ENCODE results near the gene ELAVL3.
A peak's percentile ranks its signal among the peaks of the same experiment; 100 is the strongest.

Gene ELAVL3
- 0 to 0.15 (median 0.06) reads per million in 4 donors for total RNA-seq

DNA sequence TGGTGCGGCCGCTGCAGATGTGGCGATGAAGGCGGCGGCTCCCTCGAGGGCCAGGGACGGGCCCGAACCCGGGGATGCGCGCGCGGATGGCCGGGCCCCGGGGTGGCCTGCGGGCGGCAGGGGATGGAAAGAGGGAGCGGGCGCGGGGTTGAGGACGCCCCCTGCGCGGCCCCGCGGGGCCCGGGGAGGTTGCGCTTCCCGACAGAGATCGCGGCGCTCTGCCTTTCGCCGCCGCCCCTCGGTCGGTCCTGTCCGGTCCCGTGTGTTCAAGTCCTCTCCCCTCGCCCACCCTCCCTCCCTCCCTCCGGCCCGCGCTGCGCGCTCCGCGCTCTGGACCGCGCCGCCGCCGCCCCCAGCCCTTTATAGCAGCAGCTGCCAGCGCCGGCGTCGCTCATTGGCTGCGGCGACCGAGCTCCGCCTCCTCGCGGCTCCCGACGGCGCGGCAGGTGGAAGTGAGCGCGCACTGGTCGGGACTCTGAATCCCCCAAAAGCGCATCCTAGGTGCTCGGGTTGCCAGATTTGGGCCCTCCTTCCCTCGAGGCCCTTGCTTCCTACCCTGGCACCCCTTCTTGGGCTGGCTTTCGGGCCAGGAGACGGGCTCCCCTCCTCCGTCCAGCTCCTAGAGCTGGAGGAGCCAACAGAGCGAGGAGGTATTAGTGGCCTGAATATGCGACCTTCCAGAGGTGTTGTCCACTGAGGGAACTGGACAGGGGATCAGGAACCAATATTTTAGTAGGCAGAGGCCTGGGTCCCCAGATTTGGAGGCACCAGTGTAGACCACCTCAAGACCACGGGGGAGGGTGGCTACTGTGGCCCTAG is at the start of gene ELAVL3:
Gene ELAVL3, minus strand, starts transcription at position 332 of the 819 bp plus-strand sequence. CDS start 438 bp downstream, outside the sequence.
- no peak for DNase-seq

DNA sequence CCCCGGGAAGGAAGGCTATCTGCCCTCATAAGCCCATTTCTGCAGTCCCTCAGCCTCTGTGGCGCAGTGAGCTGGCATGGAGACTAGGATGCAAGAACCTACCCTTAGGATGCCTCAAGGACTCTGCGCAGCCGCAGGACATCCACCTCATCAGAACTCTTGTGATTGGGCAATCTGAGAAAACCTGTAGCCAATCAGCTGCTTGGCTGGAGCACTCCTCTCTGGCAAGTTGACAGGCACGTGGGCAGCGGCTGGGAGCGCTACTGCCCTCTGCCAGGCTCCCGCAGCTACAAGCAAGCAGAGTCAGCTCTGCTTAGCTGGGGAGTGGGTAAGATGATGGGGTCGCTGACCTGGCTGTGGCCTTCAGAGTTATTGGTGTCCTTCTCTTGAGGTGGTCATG is 49.6 kb upstream of the ELAVL3 start:
- DNase-seq = peak in 1 of 5 donors; percentile 53

DNA sequence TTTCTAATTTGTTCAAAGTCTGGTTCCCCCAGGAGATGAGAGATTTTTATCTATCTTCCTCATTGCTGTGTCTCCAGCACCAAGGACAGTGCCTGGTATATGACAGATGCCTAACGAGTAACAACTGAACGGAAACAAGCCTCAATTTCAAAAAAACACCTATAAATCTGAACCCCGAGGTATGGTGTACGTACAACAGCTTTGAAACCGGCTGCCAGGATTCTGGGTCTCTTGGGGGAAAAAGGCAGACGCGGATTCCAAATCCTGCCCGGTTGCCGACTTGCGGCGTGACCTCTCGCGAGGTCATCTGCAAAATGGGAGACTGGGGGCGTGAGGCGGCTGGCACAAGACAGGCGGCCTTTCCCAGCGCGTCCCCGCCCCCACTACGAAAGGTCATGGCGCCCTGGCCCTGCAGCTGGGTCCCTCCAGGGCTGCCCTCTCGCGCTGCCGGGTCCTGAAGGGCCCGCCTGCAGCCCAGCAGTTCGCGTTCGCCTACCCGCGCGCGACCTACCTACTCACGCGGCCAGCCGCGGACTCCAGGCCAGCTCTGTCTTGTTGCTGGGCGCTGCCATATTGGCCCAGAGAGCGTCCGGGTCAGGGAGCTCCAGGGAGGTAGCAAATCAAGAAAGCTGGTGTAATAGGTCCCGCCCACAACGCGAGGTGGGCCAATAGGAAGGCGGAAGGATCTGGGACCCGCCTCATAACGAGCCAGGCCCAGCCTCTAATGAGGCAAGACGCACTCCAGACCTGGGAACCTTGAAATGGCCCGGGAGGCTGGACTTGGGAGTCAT is 47.9 kb upstream of the ELAVL3 start, which contains the start of gene ECSIT:
Gene ECSIT, minus strand, starts transcription at position 584 of the 791 bp plus-strand sequence. CDS start 9,964 bp downstream, outside the sequence.
- DNase-seq = peak; percentile 77 to 96 (median 87)

GRCh38 chr19:11519138-11519537 is 38.3 kb upstream of the ELAVL3 start:
- DNase-seq = no peak

DNA sequence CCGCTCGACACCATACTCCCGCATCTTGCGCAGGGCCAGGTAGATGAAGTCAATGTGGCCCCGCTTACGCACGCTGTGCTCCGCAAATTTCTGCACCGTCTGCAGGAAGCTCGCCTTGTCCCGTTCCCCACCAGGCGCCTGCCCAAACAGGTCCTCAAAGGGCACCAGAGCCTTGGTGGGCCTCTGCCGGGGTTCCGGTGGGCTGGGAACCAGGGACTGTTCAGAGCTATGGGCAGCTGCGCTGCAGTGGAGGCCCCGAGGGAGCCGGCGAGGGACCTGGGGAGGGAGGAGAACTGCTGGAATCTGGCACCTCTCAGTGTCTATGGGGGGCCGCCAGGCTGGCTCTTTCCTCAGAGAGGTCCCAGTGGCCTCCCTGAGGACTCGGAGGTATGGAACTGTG is 33.1 kb upstream of the ELAVL3 start:
- DNase-seq = no peak

DNA sequence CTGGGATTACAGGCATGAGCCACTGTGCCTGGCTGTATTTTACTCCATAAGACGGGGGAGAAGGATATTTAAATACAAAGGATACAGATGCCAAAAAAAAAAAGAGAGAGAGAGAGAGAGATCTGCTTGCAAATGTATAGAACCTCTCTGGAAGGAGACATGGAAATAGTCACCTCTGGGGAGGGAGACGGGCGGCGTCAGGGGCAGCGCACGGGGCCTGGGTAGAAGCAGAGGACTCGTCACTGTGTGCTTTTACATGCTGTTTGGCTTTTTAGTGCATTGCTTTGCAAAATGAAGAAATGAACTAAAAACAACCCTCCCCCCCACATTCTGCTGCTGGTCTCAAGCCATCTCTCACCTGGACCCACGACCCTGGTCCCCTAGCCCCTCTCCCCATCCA is 29.6 kb upstream of the ELAVL3 start:
- DNase-seq = no peak

GRCh38 chr19:11507370-11508078 is 26.7 kb upstream of the ELAVL3 start:
- no peak for DNase-seq

GRCh38 chr19:11506967-11507366 is 26.1 kb upstream of the ELAVL3 start:
- DNase-seq = no peak

- no peak for DNase-seq
Observed at GRCh38 chr19:11506101-11506555, 25.3 kb upstream of the ELAVL3 start.

DNA sequence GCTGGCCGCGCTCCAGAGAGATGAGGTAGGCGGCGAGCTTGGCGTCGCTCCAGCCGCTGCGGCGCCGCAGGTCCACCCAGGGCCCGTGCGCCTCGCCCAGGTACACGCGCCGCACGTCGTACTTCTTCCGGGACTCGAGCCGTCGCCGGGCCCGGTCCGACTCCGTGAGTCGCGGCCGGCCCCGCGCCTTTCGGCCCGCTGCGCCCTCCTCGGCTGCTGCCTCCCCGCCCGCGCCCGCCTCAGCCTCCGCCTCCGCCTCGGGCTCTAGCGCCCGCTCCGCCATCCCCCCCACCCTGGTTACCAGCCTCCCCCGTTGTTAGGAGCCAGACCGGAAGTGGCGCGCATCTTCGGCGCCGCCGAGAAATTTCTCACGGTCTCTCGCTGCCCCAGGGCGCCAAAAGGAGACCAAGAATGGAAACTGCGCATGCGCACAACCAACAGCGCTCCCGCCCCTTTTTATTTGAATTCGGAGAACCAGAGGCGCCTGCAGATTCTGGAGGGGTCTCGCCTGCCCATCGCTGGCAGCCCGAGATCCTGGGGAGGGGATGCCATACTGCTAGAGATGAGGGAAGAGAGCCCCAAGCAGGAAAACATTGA is 24.8 kb upstream of the ELAVL3 start, which contains the start of gene ZNF653:
Gene ZNF653, minus strand, starts transcription at position 336 of the 597 bp plus-strand sequence. Its CDS starts 53 bp downstream, at position 283.
- peak; percentile 88 to 95 (median 91) for DNase-seq

DNA sequence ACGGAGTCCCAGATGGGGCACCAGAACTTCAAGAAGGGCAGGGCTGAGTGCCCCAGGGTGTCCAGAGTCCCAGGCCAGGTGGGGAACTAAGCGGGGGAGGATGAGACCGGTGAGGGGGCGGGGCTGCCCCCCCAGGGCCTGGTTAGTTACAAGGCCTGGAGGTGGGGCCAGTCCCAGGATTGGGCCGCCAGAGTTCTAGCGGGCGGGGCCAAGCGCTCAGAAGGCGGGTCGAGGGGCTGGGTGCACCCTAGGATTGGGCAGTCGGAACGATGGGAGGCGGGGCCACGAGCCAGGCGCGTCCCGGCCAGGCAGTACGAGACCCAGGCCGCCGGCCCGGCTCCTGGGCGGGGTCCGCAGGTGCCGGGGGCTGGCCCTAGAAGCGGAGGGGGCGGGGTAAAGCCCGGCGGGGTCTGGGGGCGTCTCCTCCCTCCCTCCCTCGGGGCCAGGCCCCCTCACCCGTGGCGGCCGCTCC is 24.2 kb upstream of the ELAVL3 start:
- peak; percentile 93 to 96 (median 94) for DNase-seq

DNA sequence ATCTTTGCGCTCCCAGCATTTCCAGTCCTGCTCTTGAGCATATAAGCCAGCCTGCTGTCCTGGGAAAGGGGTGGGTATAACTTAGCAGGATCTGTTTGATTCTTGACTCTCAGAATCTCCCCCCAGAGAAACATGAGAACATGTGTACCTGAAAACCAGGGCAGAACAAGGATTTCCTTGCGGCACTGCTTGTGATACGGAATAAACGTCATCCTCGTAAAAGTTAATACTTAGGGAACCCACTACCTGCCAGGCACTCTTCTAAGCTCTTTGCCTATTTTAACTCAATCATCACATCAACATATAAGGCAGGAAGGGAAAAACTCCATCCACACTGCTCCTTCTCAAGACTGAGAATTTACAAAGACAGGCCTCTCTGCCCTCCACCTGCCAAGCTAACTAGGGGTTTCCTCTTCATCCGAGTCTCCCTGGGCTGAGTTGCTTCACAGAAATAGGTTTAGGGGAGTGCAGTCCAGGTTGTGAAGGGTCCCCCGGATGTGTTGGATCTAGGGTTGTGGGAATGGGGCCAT is 23.7 kb upstream of the ELAVL3 start:
- no peak for DNase-seq

- DNase-seq = no peak
Observed at GRCh38 chr19:11499890-11500420, 19.1 kb upstream of the ELAVL3 start.

GRCh38 chr19:11499220-11499726 is 18.4 kb upstream of the ELAVL3 start:
- DNase-seq = no peak

- DNase-seq = peak in 4 of 5 donors; percentile 45 to 59 (median 50)
Observed at GRCh38 chr19:11496391-11497163, 15.7 kb upstream of the ELAVL3 start.

DNA sequence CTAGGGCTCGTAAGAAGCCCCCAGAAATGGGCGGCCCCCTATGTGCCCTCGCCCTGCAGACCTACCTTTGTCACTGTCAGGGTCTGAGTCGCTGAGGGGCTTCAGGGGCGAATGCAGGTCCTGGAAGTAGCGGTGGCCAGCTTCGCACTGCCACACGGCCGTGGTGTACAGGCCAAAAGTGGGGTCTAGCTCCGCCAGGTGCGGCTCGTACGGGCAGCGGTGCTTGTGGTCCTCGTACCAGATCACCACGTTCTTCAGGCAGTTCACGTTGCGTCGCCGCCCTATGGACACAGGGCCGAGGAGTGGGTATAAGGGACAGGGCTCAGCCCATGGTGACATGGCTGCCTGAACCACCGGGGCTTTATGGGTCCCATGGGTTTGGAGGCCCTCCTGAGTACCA is 15.0 kb upstream of the ELAVL3 start:
- DNase-seq = no peak

GRCh38 chr19:11495481-11495880 is 14.6 kb upstream of the ELAVL3 start:
- no peak for DNase-seq

- DNase-seq = no peak
Observed at GRCh38 chr19:11494634-11495285, 13.9 kb upstream of the ELAVL3 start.

DNA sequence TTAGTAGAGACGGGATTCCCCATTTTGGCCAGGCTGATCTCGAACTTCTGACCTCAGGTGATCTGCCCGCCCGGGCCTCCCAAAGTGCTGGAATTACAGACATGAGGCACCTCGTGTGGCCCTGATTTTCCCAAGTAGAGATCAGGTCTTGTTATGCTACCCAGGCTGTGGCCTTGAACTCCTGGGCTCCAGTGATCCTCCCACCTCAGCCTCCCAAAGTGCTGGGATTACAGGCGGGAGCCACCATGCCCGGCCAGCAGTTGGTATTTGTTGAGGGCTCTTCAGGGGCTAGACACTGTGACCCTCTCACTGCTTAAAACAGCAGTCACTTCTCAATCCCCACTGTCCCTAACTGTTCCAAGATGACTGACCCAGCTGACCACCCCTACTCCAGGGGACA is 8.5 kb upstream of the ELAVL3 start:
- no peak for DNase-seq
